ENCODE measurements around the gene CD207.

- TF ChIP-seq POLR2A (IDR thresholded peaks at IDR 0.05; ENCODE audit: low read length) (no peak), GATA1 (IDR thresholded peaks at IDR 0.05; ENCODE audit: low read depth, low read length) (no peak)
These were observed 735 bp downstream of the CD207 start for GRCh38 chr2:70834881-70835280.

All from erythroblast (primary cell).